ENCODE measurements around the gene BCL11B.

The BCL11B gene

GRCh38 chr14:99177046-99177655 lies 94.8 kb downstream of the BCL11B start:
- no peak for DNase-seq

DNA sequence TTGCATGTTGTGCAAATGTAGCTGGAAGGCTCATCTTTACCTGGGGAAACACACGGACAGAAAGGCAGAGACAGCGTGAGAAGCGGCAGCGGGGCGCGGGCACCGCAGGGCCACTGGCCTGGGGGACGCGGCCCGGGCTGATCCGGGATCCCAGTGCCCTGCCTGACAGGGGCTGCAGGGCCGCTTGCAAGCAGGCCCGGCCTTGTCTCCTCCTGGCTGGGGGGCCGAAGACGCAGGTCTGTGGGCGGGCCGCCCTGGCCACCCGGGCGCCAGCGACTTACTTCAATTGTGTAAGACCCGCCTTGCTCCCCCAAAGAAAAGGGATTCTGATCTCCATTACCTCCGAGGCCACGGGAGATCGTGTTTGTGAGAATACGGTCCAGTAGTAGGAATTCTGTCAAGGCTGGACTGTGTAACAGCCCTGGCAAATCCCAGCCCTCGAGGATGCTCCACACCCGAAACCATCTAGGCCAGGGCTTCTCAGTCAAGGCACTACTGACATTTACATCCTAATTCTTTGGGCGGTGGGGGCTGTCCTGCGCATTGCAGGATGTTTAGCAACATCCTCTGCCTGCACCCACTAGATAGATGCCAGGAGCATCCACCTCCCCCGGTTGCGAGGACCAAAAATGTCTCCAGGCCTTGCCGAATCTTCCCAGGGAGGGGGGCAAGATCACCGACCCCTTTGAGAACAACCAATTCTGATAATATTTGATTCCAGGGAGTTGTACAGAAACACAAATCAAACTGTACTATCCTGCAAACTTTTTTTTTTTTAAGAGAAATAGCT lies 95.6 kb downstream of the BCL11B start:
- DNase-seq = no peak

DNA sequence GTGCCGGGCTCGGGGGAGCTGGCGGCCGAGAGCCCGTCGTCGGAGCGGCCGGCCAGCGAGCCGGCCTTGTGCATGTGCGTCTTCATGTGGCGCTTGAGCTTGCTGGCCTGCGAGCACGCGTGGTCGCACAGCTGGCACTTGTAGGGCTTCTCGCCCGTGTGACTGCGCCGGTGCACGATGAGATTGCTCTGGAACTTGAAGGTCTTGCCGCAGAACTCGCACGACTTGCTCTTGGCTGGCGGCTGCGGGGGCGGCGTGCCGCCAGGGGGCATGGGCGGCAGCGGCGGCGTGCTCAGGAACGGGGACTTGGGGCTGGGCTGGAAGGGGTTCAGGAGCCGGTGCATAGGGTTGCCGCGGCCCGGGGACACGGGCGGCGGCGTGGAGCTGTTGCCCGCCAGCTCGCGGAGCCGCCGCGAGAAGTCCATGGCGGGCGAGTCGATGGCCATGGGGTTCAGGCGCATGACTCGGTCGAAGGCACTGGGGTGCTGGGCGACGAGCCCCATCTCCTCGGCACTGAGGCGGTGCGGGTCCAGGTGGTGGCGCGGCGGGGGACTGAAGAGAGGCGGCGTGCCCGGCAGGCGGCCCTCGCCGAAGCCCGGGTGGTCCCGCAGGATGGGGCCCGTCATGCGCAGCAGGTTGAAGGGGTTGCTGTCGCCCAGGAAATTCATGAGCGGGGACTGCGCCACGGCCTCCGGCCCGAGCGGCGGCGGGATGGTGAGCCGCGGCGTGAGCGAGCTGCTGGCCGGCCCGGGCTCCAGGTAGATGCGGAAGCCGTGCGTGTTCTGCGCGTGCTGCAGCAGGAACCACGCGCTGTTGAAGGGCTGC lies 96.5 kb downstream of the BCL11B start:
- no peak for DNase-seq

GRCh38 chr14:99174770-99175319 lies 97.2 kb downstream of the BCL11B start:
- DNase-seq = no peak

- no peak for DNase-seq
These were observed 97.8 kb downstream of the BCL11B start for GRCh38 chr14:99174081-99174769.

GRCh38 chr14:99173506-99173905 lies 98.5 kb downstream of the BCL11B start:
- DNase-seq = no peak

DNA sequence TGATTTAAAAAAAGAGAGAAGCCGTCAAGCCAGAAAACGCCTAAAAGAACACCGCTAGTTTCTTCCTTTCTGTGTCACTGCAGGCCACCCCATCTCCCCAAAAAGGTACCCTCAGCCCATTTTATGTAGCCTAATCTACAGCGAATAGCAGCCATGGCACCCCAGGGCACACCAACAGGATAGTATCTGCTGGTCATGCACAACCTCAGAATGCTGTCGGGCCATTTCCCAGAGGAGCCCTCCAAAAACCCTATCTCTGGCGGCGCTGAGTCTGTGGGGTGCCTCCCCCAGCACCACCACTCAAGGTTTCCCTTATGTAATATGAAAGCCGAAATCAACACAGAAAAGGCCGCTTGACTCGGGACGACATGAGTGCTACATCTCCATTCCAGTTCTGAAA lies 98.9 kb downstream of the BCL11B start:
- no peak for DNase-seq

DNA sequence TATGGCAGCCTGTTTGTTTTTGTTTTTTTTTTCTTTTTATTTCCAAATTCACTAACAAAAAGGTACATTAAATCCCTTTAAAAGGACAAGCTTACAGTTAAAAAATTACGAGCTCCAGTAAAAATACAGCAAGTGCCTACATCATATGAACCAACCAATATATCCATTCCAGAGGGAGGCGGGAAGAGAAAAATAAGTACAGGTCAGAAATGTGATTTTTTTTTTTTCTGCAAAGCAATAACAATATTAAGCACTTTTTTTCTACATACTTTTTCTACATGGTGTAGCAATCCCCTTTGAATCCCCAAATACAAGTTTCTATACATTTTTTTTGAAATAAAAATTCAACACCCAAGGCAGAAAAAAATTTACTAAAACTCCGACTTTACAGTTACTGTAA lies 100.6 kb downstream of the BCL11B start:
- DNase-seq = no peak

DNA sequence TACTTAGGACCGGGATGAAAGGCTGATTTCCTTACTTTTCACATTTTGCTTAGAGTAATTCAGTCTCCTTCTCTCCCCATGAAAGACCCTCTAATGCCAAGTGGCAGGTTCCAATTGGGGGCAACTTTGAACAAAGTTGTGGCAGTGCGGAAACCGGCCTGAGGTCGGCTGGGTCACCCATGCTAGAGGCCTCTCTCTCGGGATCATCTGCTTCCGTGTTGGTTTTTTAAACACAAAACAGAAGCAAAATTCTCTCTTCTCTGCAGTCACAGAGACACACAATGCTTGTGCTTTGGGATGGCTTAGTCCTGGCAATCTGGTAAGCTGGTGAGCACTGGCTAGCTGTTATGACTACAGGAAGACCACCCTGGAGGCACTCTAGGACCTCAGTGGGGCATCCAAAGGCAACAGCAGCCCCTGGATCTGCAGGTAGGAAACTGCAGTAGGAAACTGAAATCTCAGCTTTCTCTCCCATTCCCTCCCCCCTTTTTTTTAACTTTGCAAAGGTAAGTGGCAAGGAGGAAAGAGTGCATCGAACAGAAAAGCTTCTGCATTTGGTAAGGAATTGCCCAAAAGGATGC lies 102.1 kb downstream of the BCL11B start:
- DNase-seq = no peak

DNA sequence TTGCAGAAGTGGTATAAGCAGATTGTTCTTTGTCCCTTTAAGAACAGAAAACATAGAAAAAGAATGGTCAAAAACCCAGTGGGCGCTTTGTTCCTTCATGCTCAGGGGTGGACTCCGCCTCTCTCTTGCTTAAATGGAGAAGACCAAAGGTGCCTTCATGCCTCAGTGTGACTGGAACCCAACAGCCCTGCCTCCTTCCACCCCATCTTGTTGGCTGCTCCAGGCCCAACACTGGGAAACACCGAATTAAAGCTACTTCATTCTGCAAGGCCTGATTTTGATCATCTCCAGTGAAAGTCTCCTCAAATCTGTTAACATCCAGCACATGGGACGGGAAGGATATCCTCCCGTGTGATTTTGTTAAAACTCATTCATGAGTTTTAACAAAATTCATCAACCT lies 103.7 kb downstream of the BCL11B start:
- no peak for DNase-seq

DNA sequence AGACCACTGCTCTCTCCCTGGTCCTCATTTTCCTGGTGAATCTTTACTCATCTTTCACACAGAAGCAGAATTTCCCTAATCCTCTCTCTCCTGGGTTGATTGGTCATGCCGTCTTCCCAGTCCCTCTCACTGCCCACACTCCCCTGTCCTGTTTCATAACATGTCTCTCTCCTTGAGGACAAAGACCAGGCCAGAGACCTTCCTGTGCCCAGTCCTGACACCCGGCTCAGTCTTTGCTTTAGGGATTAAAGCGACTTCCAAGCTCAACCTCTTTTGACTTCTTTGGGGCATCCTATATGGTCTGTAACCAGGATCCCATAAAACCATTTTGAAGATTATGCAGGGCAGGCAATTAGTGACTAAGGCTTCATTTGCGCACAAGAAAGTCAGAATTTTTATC lies 105.5 kb downstream of the BCL11B start:
- no peak for DNase-seq

GRCh38 chr14:99164712-99165111 lies 107.3 kb downstream of the BCL11B start:
- DNase-seq = peak; percentile 56

DNA sequence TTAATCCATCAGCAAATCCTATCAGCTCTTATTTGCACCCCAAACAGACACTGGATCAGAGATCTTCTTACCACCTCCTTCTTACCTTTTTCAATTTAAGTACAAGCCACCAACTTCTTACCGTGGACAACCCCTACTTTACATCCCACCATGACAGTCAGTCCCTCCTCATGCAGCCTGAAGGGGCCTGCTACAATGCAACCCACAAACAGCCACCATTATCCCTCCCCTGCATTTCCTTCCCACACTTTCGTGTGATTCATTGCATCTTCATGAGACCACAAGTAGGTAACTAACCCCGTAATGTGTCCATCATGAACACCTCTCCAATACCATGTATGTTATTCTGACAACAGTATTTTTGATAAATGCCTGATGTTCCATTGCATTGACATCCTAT lies 108.6 kb downstream of the BCL11B start:
- no peak for DNase-seq

DNA sequence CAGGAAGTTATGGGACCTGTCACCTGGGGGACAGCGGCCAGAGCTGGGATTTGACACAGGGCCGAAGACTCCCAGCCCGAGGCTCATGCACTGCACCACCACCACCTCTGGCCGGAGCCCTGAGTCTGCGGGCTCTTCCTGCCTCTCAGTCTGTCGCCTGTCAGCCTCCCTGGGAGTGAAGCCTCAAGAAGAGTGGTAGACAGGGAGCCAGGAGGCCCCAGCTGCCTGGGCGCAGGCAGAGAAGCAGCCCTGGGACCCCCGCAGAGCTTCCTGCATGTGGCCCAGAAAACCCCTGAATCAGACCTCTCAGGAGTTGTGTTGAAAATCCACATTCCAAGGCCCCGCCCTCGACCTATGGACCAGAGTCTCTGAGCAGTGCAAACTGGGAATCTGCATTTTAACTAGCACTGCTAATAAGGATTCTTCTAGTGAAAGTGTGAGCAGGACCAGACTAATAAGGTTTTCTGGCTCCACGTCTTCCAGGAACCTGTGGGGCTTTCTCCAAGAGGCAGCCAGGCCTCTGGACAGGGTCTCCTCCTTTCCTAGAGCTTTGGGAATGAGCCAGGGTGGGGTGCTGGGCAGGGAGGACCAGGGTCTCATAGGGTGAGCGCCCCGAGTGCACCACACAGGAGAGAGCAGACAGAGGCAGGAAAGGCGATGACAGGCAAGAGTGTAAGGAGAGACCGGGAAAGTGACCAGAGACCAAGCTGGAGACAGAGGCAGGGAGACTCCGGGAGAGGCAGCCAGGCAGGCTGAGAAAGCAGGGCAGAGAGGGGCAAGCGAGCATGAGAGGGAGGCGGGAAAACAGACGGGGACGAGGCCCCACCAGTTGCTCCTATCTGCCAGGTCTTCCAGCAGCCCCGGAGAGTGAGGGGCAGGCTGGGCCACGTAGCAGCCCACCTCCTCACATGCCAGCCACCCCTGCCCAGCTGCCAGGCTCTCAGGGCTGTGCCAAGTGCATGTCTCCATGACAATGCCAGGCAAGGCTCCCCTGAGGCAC lies 112.4 kb downstream of the BCL11B start:
- DNase-seq = no peak

DNA sequence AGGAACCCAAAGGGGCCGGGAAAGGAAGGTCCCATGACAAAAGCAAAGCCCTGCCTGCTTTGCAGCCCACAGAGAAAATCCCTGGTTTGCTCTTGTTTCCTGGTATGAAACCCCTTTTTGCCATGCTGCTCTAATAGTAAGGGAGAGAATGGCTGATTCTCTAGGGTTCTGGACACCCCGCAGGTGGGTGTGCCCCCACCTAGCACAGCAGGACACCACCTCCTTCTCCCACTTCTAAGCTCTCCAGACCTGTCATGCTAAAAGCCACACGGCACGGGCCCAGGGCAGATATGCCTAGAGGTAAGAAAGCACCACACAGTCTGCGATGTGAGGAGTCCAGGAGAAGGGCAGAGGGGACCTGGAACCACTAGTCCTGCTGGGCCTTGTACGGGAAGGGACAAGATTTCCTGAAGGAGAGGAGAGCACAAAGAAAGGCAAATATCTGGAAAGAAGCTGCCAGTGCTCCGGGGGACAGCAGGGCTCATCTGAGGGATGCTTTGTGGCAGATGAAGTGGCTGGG lies 113.3 kb downstream of the BCL11B start:
- DNase-seq = no peak

DNA sequence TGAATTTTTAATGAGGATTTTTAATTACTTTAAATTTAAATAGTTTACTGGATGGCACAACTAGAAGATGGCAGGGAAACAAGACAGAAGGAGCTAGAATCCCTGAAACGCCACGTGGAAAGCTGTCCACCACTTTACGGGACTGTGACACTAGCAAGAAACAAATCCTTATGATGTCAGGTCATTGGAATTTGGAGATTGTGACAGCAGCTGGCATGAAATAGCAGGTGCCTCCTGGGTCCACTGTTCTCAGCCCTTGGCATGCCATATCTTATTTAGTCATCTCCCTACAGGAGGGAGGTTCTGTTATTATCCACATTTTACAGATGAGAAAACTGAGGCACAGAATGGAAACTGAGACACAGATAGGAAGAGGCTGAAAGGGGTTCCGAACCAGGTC lies 113.8 kb downstream of the BCL11B start:
- DNase-seq = no peak

DNA sequence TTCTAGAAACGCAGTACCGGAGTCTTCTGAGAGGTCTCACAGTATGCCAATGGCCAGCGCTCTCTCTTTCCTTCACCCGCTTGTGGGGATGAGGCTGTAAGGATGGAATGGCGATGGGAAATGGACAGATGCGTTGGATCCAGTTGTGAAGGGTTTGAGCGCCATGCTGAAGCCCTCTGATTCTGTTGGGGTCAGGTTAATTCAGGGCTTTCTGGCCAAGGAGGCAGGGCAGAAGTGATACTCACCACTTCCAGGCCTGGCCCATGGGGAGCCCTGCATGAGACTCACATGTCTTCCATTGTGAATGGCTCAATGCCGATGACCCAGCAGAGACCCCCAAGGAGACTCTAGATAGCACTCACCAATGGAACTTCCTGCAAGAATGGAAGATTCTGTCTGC lies 114.3 kb downstream of the BCL11B start:
- no peak for DNase-seq

GRCh38 chr14:99157246-99157645 lies 114.8 kb downstream of the BCL11B start:
- DNase-seq = no peak

- no peak for DNase-seq
These were observed 115.2 kb downstream of the BCL11B start for GRCh38 chr14:99156814-99157213.

DNA sequence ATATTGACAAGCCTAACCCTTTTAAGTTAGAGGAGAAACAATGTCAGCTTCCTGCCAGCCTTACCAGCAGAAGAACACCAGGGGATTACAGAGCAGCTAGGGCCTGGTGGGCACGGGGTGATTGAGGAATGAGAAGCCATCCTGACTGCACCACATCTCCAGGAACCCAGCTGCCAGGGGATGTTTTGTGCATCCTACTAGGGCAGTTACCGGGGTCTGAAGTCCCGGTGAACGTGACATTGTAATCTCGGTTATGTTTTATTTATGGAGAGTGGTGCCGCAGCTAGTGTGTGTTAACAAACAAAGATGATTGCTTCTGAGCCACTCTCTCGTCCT lies 115.9 kb downstream of the BCL11B start:
- DNase-seq = no peak
